K562 (cell line): Measurements from ENCODE around the gene SETD4. TPM values are rescaled to one million over a fixed set of nuclear protein-coding genes. Genes with fewer than 3 reads are reported as not detected.

ENCODE experiments used
- ATAC-seq: fragments of 200-7000 bp; cut with Tn5 transposase; 3 replicates; pipeline ENCODE4 v1.9.1; 2020; ENCODE audit warnings: moderate library complexity
- BruUV-seq: library from RNA; stranded (reverse); fragments of 400-500 nt; replicated peaks from 2 replicates; lab custom pipeline; 2021; lab: Mats Ljungman, UMichigan
- CTCF ChIA-PET: fragments of 300-600 bp; formaldehyde crosslinking; extraction: SDS; loops from one replicate; lab custom pipeline; 2021; ENCODE audit warnings: low intra/inter-chr PET ratio; lab: Yijun Ruan, JAX
- POLR2A ChIA-PET: fragments of 300-600, 350-650 bp; sonication (Branson Sonifier 250); formaldehyde crosslinking; extraction: SDS; loops from one replicate; lab custom pipeline; 2021; ENCODE audit warnings: antibody characterized with exemption, inconsistent platforms; lab: Yijun Ruan, JAX
- DNase-seq, 4 experiments: peaks; one replicate each; pipeline versions ENCODE4 v3.0.0 to v3.0.0-alpha.2; 2011 to 2018; ENCODE audit warnings: low spot score in 3 of 4, mixed read lengths in 3 of 4; ENCODE audit errors: extremely low read depth in 1 of 4
- FAIRE-seq: peaks from 2 replicates; lab custom pipeline; 2011; peaks lifted over from hg19 to GRCh38; lab: Jason Lieb, UNC
- H2AFZ ChIP-seq: 2 replicates; pipeline ENCODE4 v1.6.0; 2011; ENCODE audit warnings: low read depth, low read length, control low read depth, inconsistent platforms
- H3K27ac ChIP-seq: fragments of 200-600 bp; 3 replicates; pipeline ENCODE4 v1.8.0; 2011; ENCODE audit warnings: low read depth, mild to moderate bottlenecking, control low read depth, inconsistent platforms, low read length, moderate library complexity, mixed read lengths; ENCODE audit errors: extremely low read depth
- H3K27me3 ChIP-seq, 2 experiments: fragments of 300-600 bp in 1 of 2; 2 replicates in 1 of 2; 3 replicates in 1 of 2; pipeline versions ENCODE4 v1.6.0 to v1.8.0; 2011; ENCODE audit warnings: inconsistent platforms in 2 of 2, low read length in 2 of 2, mild to moderate bottlenecking in 1 of 2, mixed read lengths in 1 of 2, moderate library complexity in 1 of 2; ENCODE audit not compliant: control insufficient read depth in 2 of 2, insufficient read depth in 2 of 2
- H3K36me3 ChIP-seq: fragments of 300-600 bp; 3 replicates; pipeline ENCODE4 v1.8.0; 2011; ENCODE audit warnings: mild to moderate bottlenecking, low read length, inconsistent platforms; ENCODE audit not compliant: control insufficient read depth, insufficient read depth
- H3K4me1 ChIP-seq, 2 experiments: fragments of 200-600 bp in 1 of 2; replicated peaks in 1 of 2; 2 replicates in 1 of 2; 3 replicates in 1 of 2; pipeline versions ENCODE4 v1.5.1 to v1.8.0; 2011; ENCODE audit warnings: inconsistent platforms in 2 of 2, low read length in 2 of 2, mild to moderate bottlenecking in 1 of 2, mixed read lengths in 1 of 2, moderate library complexity in 1 of 2; ENCODE audit not compliant: control insufficient read depth in 2 of 2, insufficient read depth in 2 of 2
- H3K4me2 ChIP-seq: 2 replicates; pipeline ENCODE4 v1.6.1; 2011; ENCODE audit warnings: low read length, control low read depth, inconsistent platforms, mixed read lengths; ENCODE audit not compliant: insufficient read depth
- H3K4me3 ChIP-seq: fragments of 200-600 bp; sonication (generic), shearing (Covaris generic); 2 replicates; pipeline ENCODE4 v1.5.1; 2016; ENCODE audit warnings: control low read depth, inconsistent platforms
- H3K79me2 ChIP-seq: fragments of 200-600 bp; 3 replicates; pipeline ENCODE4 v1.8.0; 2011; ENCODE audit warnings: low read length, inconsistent platforms; ENCODE audit not compliant: control insufficient read depth, insufficient read depth
- H3K9ac ChIP-seq, 2 experiments: 2 replicates each; pipeline versions ENCODE4 v1.6.0 to v1.6.1; 2011; ENCODE audit warnings: low read depth in 2 of 2, low read length in 2 of 2, control low read depth in 1 of 2, inconsistent platforms in 1 of 2, mild to moderate bottlenecking in 1 of 2, mixed read lengths in 1 of 2; ENCODE audit not compliant: insufficient read depth in 1 of 2
- H3K9me1 ChIP-seq: one replicate; pipeline ENCODE4 v1.6.0; 2011; ENCODE audit warnings: inconsistent platforms, mild to moderate bottlenecking, low read length, moderate library complexity; ENCODE audit not compliant: control insufficient read depth, insufficient read depth
- H3K9me3 ChIP-seq: replicated peaks from 2 replicates; pipeline ENCODE4 v1.5.1; 2011; ENCODE audit warnings: low read depth, low read length, inconsistent platforms; ENCODE audit not compliant: control insufficient read depth, insufficient read depth
- H4K20me1 ChIP-seq: replicated peaks from 2 replicates; pipeline ENCODE4 v1.6.1; 2011; ENCODE audit warnings: low read length, inconsistent platforms, mixed read lengths; ENCODE audit not compliant: control insufficient read depth, insufficient read depth
- CEBPG ChIP-seq, 3 experiments: fragments of 200-800 bp in 1 of 3; sonication (Bioruptor generic) in 1 of 3; sonication (generic) in 1 of 3; formaldehyde crosslinking in 1 of 3; IDR thresholded peaks in 2 of 3; conservative IDR thresholded peaks in 1 of 3; 2 replicates each; pipeline versions ENCODE4 v1.6.1 to v1.8.0; 2016 to 2022; ENCODE audit warnings: missing compliant biosample characterization in 2 of 3, missing genetic modification characterization in 2 of 3, mild to moderate bottlenecking in 1 of 3, missing genetic modification reagents in 1 of 3
- IRF2 ChIP-seq: sonication (generic); formaldehyde crosslinking; IDR thresholded peaks from 2 replicates; pipeline ENCODE4 v1.8.1; 2022; ENCODE audit warnings: mild to moderate bottlenecking, missing genetic modification reagents
- OTX1 ChIP-seq: fragments of 450-650 bp; formaldehyde crosslinking; IDR thresholded peaks from 2 replicates; pipeline ENCODE4 v1.4.0; 2022; ENCODE audit warnings: mild to moderate bottlenecking
- YBX1 ChIP-seq: fragments of 450-650 bp; IDR thresholded peaks from 2 replicates; pipeline ENCODE4 v1.7.1; 2016; ENCODE audit warnings: mild to moderate bottlenecking
- ZNF347 ChIP-seq: fragments of 450-650 bp; formaldehyde crosslinking; IDR thresholded peaks from 2 replicates; pipeline ENCODE4 v1.4.0; 2020; ENCODE audit warnings: low read depth, mild to moderate bottlenecking, moderate library complexity
- WGBS: fragments of 100-300 bp; shearing (Covaris generic); methylation state at CpG from one replicate; pipeline ENCODE4 v1.1.6; 2016; ENCODE audit warnings: low coverage, mixed read lengths; ENCODE audit not compliant: insufficient coverage; ENCODE audit errors: missing lambda C conversion rate; 5-methylcytosine and 5-hydroxymethylcytosine counted together
- in situ Hi-C: fragments of 300-500 bp; cut with MboI; formaldehyde crosslinking; loops from 4 replicates; pipeline ENCODE4 v1.15.0; 2018; ENCODE audit warnings: inconsistent platforms, mixed read lengths
- intact Hi-C: fragments of 100-400 bp; cut with micrococcal nuclease; formaldehyde crosslinking; loops from 2 replicates; pipeline ENCODE4 v1.14.2; 2022
- polyA plus RNA-seq, 8 experiments: library from polyadenylated mRNA; depleted of rRNA in 4 of 8; stranded (reverse) in 5 of 8; unstranded in 3 of 8; fragments of >200 nt; fragmentation: Nextera tagmentation in 2 of 8; fragmentation: Illumina TruSeq in 1 of 8; extraction: Ambion mirVana in 2 of 8; extraction: Trizol in 1 of 8; gene quantifications; 2 replicates each; pipeline versions ENCODE4 v1.2.1 to v1.2.3, GENCODE V29; 2011 to 2014; ENCODE audit warnings: inconsistent platforms in 1 of 8, missing spikeins in 1 of 8
- total RNA-seq, 7 experiments: library from RNA; depleted of rRNA in 6 of 7; stranded (reverse); fragments of >200 nt in 6 of 7; fragmentation: Illumina TruSeq in 2 of 7; extraction: Trizol in 2 of 7; gene quantifications; 2 replicates each; pipeline versions ENCODE4 v1.2.1 to v1.2.3, GENCODE V29; 2011 to 2021; ENCODE audit warnings: low replicate concordance in 1 of 7
- TF ChIP-seq, protein P1 (sequence below): fragments of 250-450 bp; sonication (Bioruptor Pico); IDR thresholded peaks from 2 replicates; pipeline ENCODE4 v1.5.0; 2022; ENCODE audit warnings: mild to moderate bottlenecking
- TF ChIP-seq, protein P2 (sequence below): IDR thresholded peaks from 2 replicates; pipeline ENCODE4 v1.6.1; 2011; ENCODE audit not compliant: insufficient read length; ENCODE audit errors: extremely low read depth
- TF ChIP-seq, protein P3 (sequence below): fragments of 450-650 bp; IDR thresholded peaks from 2 replicates; pipeline ENCODE4 v1.6.1; 2016; ENCODE audit warnings: missing biosample characterization, missing genetic modification characterization

The SETD4 gene
- total and polyA plus RNA-seq, 9 of the 15 experiments (the other 6 are each of a cell fraction or from before 2014, with no cell fraction given), result 16.1 to 51.3 (median 25.7) TPM

DNA sequence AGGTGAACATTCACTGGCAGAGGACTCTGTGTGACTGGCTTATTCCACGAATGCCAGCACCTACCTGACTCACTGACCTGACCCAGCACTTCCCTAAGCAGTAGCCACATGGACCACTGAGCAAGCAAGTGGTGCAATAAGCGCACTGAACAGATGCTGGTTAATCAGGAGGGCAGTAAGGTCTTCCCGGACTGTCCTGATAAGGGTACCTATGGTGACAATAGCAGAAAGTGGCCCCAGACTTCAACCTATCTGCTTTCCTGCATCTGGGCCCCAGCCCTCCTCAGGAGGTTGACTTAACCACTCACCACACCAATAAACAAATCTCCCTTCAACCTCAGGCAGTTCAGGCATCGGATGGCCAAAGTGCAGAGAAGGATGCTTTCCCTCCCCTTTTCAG is 65.7 kb downstream of the SETD4 start (continued):
- TF ChIP-seq CEBPG (CRISPR knock-in tag; IDR thresholded peaks at IDR 0.05) (peak; percentile 21; the same call in 1 of the 2 replicates), CEBPG (tag; conservative IDR thresholded peaks at IDR 0.05 in 1 of 2, IDR thresholded peaks at IDR 0.05 in 1 of 2) (no peak)
- TF ChIP-seq, protein P1, sequence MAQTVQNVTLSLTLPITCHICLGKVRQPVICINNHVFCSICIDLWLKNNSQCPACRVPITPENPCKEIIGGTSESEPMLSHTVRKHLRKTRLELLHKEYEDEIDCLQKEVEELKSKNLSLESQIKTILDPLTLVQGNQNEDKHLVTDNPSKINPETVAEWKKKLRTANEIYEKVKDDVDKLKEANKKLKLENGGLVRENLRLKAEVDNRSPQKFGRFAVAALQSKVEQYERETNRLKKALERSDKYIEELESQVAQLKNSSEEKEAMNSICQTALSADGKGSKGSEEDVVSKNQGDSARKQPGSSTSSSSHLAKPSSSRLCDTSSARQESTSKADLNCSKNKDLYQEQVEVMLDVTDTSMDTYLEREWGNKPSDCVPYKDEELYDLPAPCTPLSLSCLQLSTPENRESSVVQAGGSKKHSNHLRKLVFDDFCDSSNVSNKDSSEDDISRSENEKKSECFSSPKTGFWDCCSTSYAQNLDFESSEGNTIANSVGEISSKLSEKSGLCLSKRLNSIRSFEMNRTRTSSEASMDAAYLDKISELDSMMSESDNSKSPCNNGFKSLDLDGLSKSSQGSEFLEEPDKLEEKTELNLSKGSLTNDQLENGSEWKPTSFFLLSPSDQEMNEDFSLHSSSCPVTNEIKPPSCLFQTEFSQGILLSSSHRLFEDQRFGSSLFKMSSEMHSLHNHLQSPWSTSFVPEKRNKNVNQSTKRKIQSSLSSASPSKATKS (CRISPR knock-in tag), result no peak
- TF ChIP-seq, protein P2, sequence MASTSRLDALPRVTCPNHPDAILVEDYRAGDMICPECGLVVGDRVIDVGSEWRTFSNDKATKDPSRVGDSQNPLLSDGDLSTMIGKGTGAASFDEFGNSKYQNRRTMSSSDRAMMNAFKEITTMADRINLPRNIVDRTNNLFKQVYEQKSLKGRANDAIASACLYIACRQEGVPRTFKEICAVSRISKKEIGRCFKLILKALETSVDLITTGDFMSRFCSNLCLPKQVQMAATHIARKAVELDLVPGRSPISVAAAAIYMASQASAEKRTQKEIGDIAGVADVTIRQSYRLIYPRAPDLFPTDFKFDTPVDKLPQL, result no peak
- TF ChIP-seq, all 486 proteins: peak for 10

DNA sequence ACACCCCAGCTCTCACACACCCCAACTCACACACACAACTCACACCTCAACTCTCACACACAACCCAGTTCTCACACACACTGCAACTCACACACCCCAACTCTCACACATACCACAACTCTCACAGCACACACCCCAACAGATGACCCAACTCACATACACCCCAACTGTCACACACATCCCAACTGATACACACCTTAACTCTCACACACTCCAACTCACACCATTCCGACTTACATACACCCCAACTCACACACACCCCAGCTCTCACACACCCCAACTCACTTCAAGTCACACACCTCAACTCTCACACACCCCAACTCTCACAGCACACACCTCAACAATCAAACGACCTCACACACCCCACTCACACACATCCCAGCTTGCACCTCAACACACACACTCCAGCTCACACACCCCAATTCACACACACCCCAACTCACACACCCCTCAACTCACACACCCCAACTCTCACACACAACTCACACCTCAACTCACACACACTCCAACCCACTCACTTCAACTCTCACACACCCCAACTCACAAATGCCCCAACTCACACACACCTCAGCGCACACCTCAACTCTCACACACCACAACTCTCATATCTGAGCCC is 66.3 kb downstream of the SETD4 start:
- FAIRE-seq, result no peak
- H3K4me2 ChIP-seq, result no peak overlapping the region
- no peaks in the 10 kb centered on the region for H3K9me1 ChIP-seq
- ATAC-seq, result no peak
- no peak overlapping the region for H2AFZ ChIP-seq
- TF ChIP-seq OTX1 (CRISPR knock-in tag) (no peak), ZNF347 (CRISPR knock-in tag) (no peak), IRF2 (CRISPR knock-in tag) (no peak), YBX1 (no peak)
- TF ChIP-seq, protein P3, sequence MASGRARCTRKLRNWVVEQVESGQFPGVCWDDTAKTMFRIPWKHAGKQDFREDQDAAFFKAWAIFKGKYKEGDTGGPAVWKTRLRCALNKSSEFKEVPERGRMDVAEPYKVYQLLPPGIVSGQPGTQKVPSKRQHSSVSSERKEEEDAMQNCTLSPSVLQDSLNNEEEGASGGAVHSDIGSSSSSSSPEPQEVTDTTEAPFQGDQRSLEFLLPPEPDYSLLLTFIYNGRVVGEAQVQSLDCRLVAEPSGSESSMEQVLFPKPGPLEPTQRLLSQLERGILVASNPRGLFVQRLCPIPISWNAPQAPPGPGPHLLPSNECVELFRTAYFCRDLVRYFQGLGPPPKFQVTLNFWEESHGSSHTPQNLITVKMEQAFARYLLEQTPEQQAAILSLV (tag), result 0 out of 2 replicates have a peak, but pooled peaks have one; percentile 31
- TF ChIP-seq, all 486 proteins: peak for 1
- no peaks in the 10 kb centered on the region for H3K79me2 ChIP-seq
- no peaks in the 10 kb centered on the region for H4K20me1 ChIP-seq
- DNase-seq, result no peak
- no peak overlapping the region for H3K27ac ChIP-seq
- no TSS peak for BruUV-seq
- no peak overlapping the region for H3K9ac ChIP-seq
- no peaks in the 10 kb centered on the region for H3K36me3 ChIP-seq
- H3K27me3 ChIP-seq, result peaks cover 28 to 59% of the 10 kb centered on the region in 2 experiments
- no peak overlapping the region for H3K4me3 ChIP-seq
- in situ Hi-C loops (no loop called here), intact Hi-C loops (no loop called here)
- 8% methylated on average over 3 of the region's 3 CpGs for WGBS
- ChIA-PET POLR2A (no interaction called here), CTCF (no interaction called here)
- no peaks in the 10 kb centered on the region; the same call in 1 of the 2 replicates for H3K9me3 ChIP-seq
- H3K4me1 ChIP-seq, result no peaks in the 10 kb centered on the region
